ENCODE data around the gene INSIG2. TPM values are rescaled to one million over a fixed set of nuclear protein-coding genes. Genes with fewer than 3 reads are reported as not detected.

Gene INSIG2
- total RNA-seq, 1 experiment from 2014 or later: 12.2 TPM

DNA sequence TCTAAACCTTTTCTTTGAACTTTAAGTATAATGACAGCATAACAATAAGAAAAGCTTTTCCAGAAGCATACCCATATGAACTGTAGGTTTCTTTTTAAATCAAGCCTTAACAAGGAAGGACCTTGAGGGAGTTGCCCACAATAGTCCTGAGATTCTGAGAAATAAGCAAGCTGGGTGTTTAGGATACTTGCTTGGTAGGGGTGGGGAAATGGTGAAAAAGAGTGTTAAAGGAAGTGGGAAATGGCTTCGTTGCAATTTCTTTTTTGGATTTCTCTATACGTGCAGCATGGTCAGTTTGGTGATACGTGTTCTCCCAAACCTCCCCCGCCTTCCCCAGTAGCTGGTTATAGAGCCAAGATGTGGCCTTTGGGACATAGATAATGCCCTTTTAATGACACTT is 17.2 kb downstream of the INSIG2 start:
- intact Hi-C loops (cut with micrococcal nuclease; ENCODE audit: unreplicated experiment): no loop called here
- POLR2A ChIA-PET: no interaction called here
- H3K36me3 ChIP-seq (ENCODE audit: control insufficient read depth, insufficient read depth, low read length): no peaks in the 10 kb centered on the region

GRCh38 chr2:118106926-118107325 is 18.7 kb downstream of the INSIG2 start:
- no TSS peak for BruUV-seq (replicated peaks)
- intact Hi-C loops (cut with micrococcal nuclease; ENCODE audit: unreplicated experiment): no loop called here
- Histone ChIP-seq H3K9me3 (no peaks in the 10 kb centered on the region), H3K4me1 (no peaks in the 10 kb centered on the region), H3K27me3 (replicated peaks; ENCODE audit: control insufficient read depth, insufficient read depth, low read length) (no peaks in the 10 kb centered on the region), H3K4me3 (ENCODE audit: low read depth, low read length) (no peak overlapping the region), H3K36me3 (ENCODE audit: control insufficient read depth, insufficient read depth, low read length) (no peaks in the 10 kb centered on the region)
- Mint-ChIP-seq H3K27me3 (ENCODE audit: insufficient read depth, unreplicated experiment) (no peaks in the 10 kb centered on the region), H3K4me3 (ENCODE audit: unreplicated experiment) (no peak overlapping the region), H3K4me1 (ENCODE audit: low read depth, unreplicated experiment) (no peaks in the 10 kb centered on the region), H3K36me3 (ENCODE audit: insufficient read depth, unreplicated experiment) (peaks cover 7% of the 10 kb centered on the region), H3K9me3 (ENCODE audit: unreplicated experiment) (no peaks in the 10 kb centered on the region), H3K27ac (ENCODE audit: unreplicated experiment) (no peak overlapping the region)
- no peak for TF ChIP-seq CTCF (IDR thresholded peaks at IDR 0.05; ENCODE audit: insufficient read depth in 1 of 2, low read depth in 1 of 2, low read length in 1 of 2, severe bottlenecking in 1 of 2, unreplicated experiment in 1 of 2)
- no peak for DNase-seq
- ChIA-PET CTCF (no interaction called here), POLR2A (no interaction called here)

More for the DNA sequence above, 17.2 kb downstream of the INSIG2 start:
- Histone ChIP-seq H3K27me3 (replicated peaks; ENCODE audit: control insufficient read depth, insufficient read depth, low read length) (no peaks in the 10 kb centered on the region), H3K4me1 (no peaks in the 10 kb centered on the region), H3K9me3 (no peaks in the 10 kb centered on the region), H3K4me3 (ENCODE audit: low read depth, low read length) (no peak overlapping the region)
- Mint-ChIP-seq H3K9me3 (ENCODE audit: unreplicated experiment) (no peaks in the 10 kb centered on the region), H3K27ac (ENCODE audit: unreplicated experiment) (no peak overlapping the region), H3K36me3 (ENCODE audit: insufficient read depth, unreplicated experiment) (peaks cover 7% of the 10 kb centered on the region), H3K4me3 (ENCODE audit: unreplicated experiment) (no peak overlapping the region), H3K27me3 (ENCODE audit: insufficient read depth, unreplicated experiment) (no peaks in the 10 kb centered on the region), H3K4me1 (ENCODE audit: low read depth, unreplicated experiment) (no peaks in the 10 kb centered on the region)
- no peak for TF ChIP-seq CTCF (IDR thresholded peaks at IDR 0.05; ENCODE audit: insufficient read depth in 1 of 2, low read depth in 1 of 2, low read length in 1 of 2, severe bottlenecking in 1 of 2, unreplicated experiment in 1 of 2)
- CTCF ChIA-PET: no interaction called here
- no TSS peak for BruUV-seq (replicated peaks)
- no peak for DNase-seq

GRCh38 chr2:118110310-118110709 is 22.0 kb downstream of the INSIG2 start:
- no peaks in the 10 kb centered on the region for H3K9me3 Mint-ChIP-seq (ENCODE audit: unreplicated experiment)
- Histone ChIP-seq H3K9me3 (no peaks in the 10 kb centered on the region), H3K4me3 (ENCODE audit: low read depth, low read length) (no peak overlapping the region), H3K4me1 (no peaks in the 10 kb centered on the region), H3K36me3 (ENCODE audit: control insufficient read depth, insufficient read depth, low read length) (no peaks in the 10 kb centered on the region), H3K27me3 (replicated peaks; ENCODE audit: control insufficient read depth, insufficient read depth, low read length) (no peaks in the 10 kb centered on the region)
- no peak for DNase-seq
- intact Hi-C loops (cut with micrococcal nuclease; ENCODE audit: unreplicated experiment): no loop called here
- H3K36me3 Mint-ChIP-seq (ENCODE audit: insufficient read depth, unreplicated experiment): no peaks in the 10 kb centered on the region
- peaks cover 7% of the 10 kb centered on the region for H3K4me1 Mint-ChIP-seq (ENCODE audit: low read depth, unreplicated experiment)
- TF ChIP-seq CTCF (IDR thresholded peaks at IDR 0.05; ENCODE audit: insufficient read depth in 1 of 2, low read depth in 1 of 2, low read length in 1 of 2, severe bottlenecking in 1 of 2, unreplicated experiment in 1 of 2): no peak
- BruUV-seq (replicated peaks): no TSS peak
- no peak overlapping the region for H3K27ac Mint-ChIP-seq (ENCODE audit: unreplicated experiment)
- ChIA-PET CTCF (no interaction called here), POLR2A (no interaction called here)
- H3K27me3 Mint-ChIP-seq (ENCODE audit: insufficient read depth, unreplicated experiment): no peaks in the 10 kb centered on the region
- no peak overlapping the region for H3K4me3 Mint-ChIP-seq (ENCODE audit: unreplicated experiment)
